Tibial artery (tissue), 4 donors: ENCODE results near the gene PCIF1.
A peak's percentile ranks its signal among the peaks of the same experiment; 100 is the strongest.
"Not testable (repeated sequence)": the region's sequence is repeated elsewhere in the genome, so short reads cannot be mapped to it uniquely, and the experiment has no call there.

Source experiments
- DNase-seq, 2 donors: peaks; one replicate each; pipeline ENCODE4 v3.0.0-alpha.2; 2019
- H3K27ac ChIP-seq, 2 donors: fragments of 200-600 bp; sonication (generic) in 1 of 2; 1 replicate in 1 of 2; 2 replicates in 1 of 2; pipeline ENCODE4 v1.5.1; 2018 to 2019; ENCODE audit warnings: mild to moderate bottlenecking in 1 of 2
- H3K27me3 ChIP-seq, 2 donors: fragments of 200-600 bp; sonication (generic) in 1 of 2; one replicate each; pipeline versions ENCODE4 v1.5.1 to v1.6.0; 2016 to 2019
- H3K36me3 ChIP-seq, 3 donors: fragments of 200-600 bp; sonication (generic) in 2 of 3; one replicate each; pipeline ENCODE4 v1.5.1; 2016 to 2019; ENCODE audit warnings: mild to moderate bottlenecking in 2 of 3
- H3K4me1 ChIP-seq, 4 donors: fragments of 200-600 bp; sonication (generic) in 2 of 4; 1 replicate in 3 of 4; 2 replicates in 1 of 4; pipeline ENCODE4 v1.5.1; 2016 to 2019
- H3K4me3 ChIP-seq, 2 donors: fragments of 200-600 bp; sonication (generic) in 1 of 2; 1 replicate in 1 of 2; 2 replicates in 1 of 2; pipeline ENCODE4 v1.5.1; 2018 to 2019; ENCODE audit warnings: mild to moderate bottlenecking in 2 of 2
- H3K9me3 ChIP-seq, 3 donors: fragments of 200-600 bp; sonication (generic) in 1 of 3; one replicate each; pipeline ENCODE4 v1.5.1; 2016 to 2019
- intact Hi-C: fragments of 100-400 bp; cut with DNase I; formaldehyde crosslinking; loops from one replicate; pipeline ENCODE4 v1.15.0; 2023; ENCODE audit warnings: low total_unique reads
- TF ChIP-seq, protein P1 (sequence below), 2 experiments: fragments of 200-600 bp in 1 of 2; fragments of 450-650 bp in 1 of 2; IDR thresholded peaks; one replicate each; pipeline ENCODE4 v1.5.1; 2017 to 2019; ENCODE audit warnings: antibody characterized with exemption in 2 of 2, mild to moderate bottlenecking in 1 of 2, moderate library complexity in 1 of 2

Gene PCIF1

GRCh38 chr20:45949542-45950329 is 15.3 kb downstream of the PCIF1 start:
- DNase-seq = no peak
- TF ChIP-seq, protein P1, sequence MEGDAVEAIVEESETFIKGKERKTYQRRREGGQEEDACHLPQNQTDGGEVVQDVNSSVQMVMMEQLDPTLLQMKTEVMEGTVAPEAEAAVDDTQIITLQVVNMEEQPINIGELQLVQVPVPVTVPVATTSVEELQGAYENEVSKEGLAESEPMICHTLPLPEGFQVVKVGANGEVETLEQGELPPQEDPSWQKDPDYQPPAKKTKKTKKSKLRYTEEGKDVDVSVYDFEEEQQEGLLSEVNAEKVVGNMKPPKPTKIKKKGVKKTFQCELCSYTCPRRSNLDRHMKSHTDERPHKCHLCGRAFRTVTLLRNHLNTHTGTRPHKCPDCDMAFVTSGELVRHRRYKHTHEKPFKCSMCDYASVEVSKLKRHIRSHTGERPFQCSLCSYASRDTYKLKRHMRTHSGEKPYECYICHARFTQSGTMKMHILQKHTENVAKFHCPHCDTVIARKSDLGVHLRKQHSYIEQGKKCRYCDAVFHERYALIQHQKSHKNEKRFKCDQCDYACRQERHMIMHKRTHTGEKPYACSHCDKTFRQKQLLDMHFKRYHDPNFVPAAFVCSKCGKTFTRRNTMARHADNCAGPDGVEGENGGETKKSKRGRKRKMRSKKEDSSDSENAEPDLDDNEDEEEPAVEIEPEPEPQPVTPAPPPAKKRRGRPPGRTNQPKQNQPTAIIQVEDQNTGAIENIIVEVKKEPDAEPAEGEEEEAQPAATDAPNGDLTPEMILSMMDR (IDR thresholded peaks at IDR 0.05) = no peak
- Histone ChIP-seq H3K4me3 (no peak overlapping the region), H3K27me3 (no peaks in the 10 kb centered on the region), H3K27ac (peak overlapping the region in 1 of 2 donors; percentile 11), H3K4me1 (peaks cover 0 to 4% (median 0%) of the 10 kb centered on the region in 4 donors), H3K9me3 (no peaks in the 10 kb centered on the region), H3K36me3 (peaks cover 71 to 96% (median 94%) of the 10 kb centered on the region in 3 donors)
- intact Hi-C loops = no loop called here

- intact Hi-C loops = no loop called here
- Histone ChIP-seq H3K27me3 (no peaks in the 10 kb centered on the region), H3K4me1 (peaks cover 0 to 4% (median 0%) of the 10 kb centered on the region in 4 donors), H3K27ac (peak overlapping the region in 1 of 2 donors; percentile 11), H3K36me3 (peaks cover 65 to 92% (median 91%) of the 10 kb centered on the region in 3 donors), H3K4me3 (no peak overlapping the region), H3K9me3 (no peaks in the 10 kb centered on the region)
- TF ChIP-seq, protein P1 (IDR thresholded peaks at IDR 0.05) = no peak
- DNase-seq = no peak
Measured at GRCh38 chr20:45950330-45950646, 15.8 kb downstream of the PCIF1 start.

- intact Hi-C loops = no loop called here
- no peaks in the 10 kb centered on the region for H3K27me3 ChIP-seq
- TF ChIP-seq, protein P1 (IDR thresholded peaks at IDR 0.05) = no peak
- no peak overlapping the region for H3K27ac ChIP-seq
- H3K4me1 ChIP-seq = no peaks in the 10 kb centered on the region
- H3K9me3 ChIP-seq = no peaks in the 10 kb centered on the region
- peaks cover 50 to 88% (median 85%) of the 10 kb centered on the region in 3 donors for H3K36me3 ChIP-seq
- DNase-seq = no peak
- no peak overlapping the region for H3K4me3 ChIP-seq
Measured at GRCh38 chr20:45951925-45952834, 17.7 kb downstream of the PCIF1 start.

- H3K4me3 ChIP-seq = no peak overlapping the region
- TF ChIP-seq, protein P1 (IDR thresholded peaks at IDR 0.05) = no peak
- no peaks in the 10 kb centered on the region for H3K4me1 ChIP-seq
- intact Hi-C loops = no loop called here
- H3K9me3 ChIP-seq = no peaks in the 10 kb centered on the region
- no peak for DNase-seq
- H3K27ac ChIP-seq = no peak overlapping the region
- peaks cover 50 to 88% (median 85%) of the 10 kb centered on the region in 3 donors for H3K36me3 ChIP-seq
- H3K27me3 ChIP-seq = no peaks in the 10 kb centered on the region
Measured at GRCh38 chr20:45952861-45953260, 18.4 kb downstream of the PCIF1 start.

GRCh38 chr20:45953672-45954071 is 19.2 kb downstream of the PCIF1 start:
- Histone ChIP-seq H3K27me3 (no peaks in the 10 kb centered on the region), H3K4me1 (no peaks in the 10 kb centered on the region), H3K36me3 (peaks cover 53 to 88% (median 85%) of the 10 kb centered on the region in 3 donors), H3K27ac (no peak overlapping the region), H3K9me3 (no peaks in the 10 kb centered on the region), H3K4me3 (no peak overlapping the region)
- intact Hi-C loops = no loop called here
- peak in 1 of 2 donors; percentile 19 for DNase-seq
- TF ChIP-seq, protein P1 (IDR thresholded peaks at IDR 0.05) = no peak

- H3K9me3 ChIP-seq, H3K4me1 ChIP-seq, H3K27ac ChIP-seq, H3K4me3 ChIP-seq, intact Hi-C loops, H3K27me3 ChIP-seq: not testable (repeated sequence)
- peaks cover 66 to 88% (median 85%) of the 10 kb centered on the region in 3 donors for H3K36me3 ChIP-seq
- peak; percentile 14 to 29 for DNase-seq
Measured at GRCh38 chr20:45956326-45956725, 21.8 kb downstream of the PCIF1 start.
